SIG-M5 treated with dmso at 0.1 percent for 504 hours (cell line): ENCODE data around the gene TMED4.
"Not testable (repeated sequence)": the region's sequence is repeated elsewhere in the genome, so short reads cannot be mapped to it uniquely, and the experiment has no call there.

Experiments
- DNase-seq: peaks from one replicate; lab custom pipeline; 2025; ENCODE audit not compliant: unreplicated experiment; lab: John Stamatoyannopoulos, UW

Gene TMED4

GRCh38 chr7:44607141-44608068, 25.4 kb upstream of the TMED4 start:
- no peak for DNase-seq

- DNase-seq = peak; percentile 94
Observed at GRCh38 chr7:44606341-44607140, 24.5 kb upstream of the TMED4 start, which contains the start of gene OGDH. OGDH (plus strand) TSS chr7:44606627; CDS start chr7:44624344, 17,717 bp downstream.

- DNase-seq = no peak
Observed at GRCh38 chr7:44604941-44605340, 22.9 kb upstream of the TMED4 start.

- no peak for DNase-seq
Observed at GRCh38 chr7:44603193-44603592, 21.2 kb upstream of the TMED4 start.

- DNase-seq = no peak
Observed at GRCh38 chr7:44602576-44602910, 20.5 kb upstream of the TMED4 start.

GRCh38 chr7:44599222-44599621, 17.2 kb upstream of the TMED4 start:
- DNase-seq = no peak

GRCh38 chr7:44597181-44597580, 15.2 kb upstream of the TMED4 start:
- not testable (repeated sequence) for DNase-seq

GRCh38 chr7:44595934-44596635, 14.1 kb upstream of the TMED4 start:
- DNase-seq = no peak

GRCh38 chr7:44590910-44591309, 8.9 kb upstream of the TMED4 start:
- no peak for DNase-seq

- peak; percentile 71 for DNase-seq
Observed at GRCh38 chr7:44587843-44588711, 6.0 kb upstream of the TMED4 start.

- DNase-seq = no peak
Observed at GRCh38 chr7:44583146-44583865, 1.3 kb upstream of the TMED4 start.

GRCh38 chr7:44580945-44581878, 819 bp downstream of the TMED4 start:
- peak; percentile 23 for DNase-seq

- DNase-seq = no peak
Observed at GRCh38 chr7:44576228-44576627, 5.8 kb downstream of the TMED4 start.

- no peak for DNase-seq
Observed at GRCh38 chr7:44575054-44575453, 7.0 kb downstream of the TMED4 start.

GRCh38 chr7:44574287-44574872, 7.7 kb downstream of the TMED4 start:
- peak; percentile 57 for DNase-seq

GRCh38 chr7:44573464-44574286, 8.4 kb downstream of the TMED4 start, which contains the start of gene DDX56:
DDX56 (minus strand) TSS chr7:44573908; CDS start chr7:44573895, 13 bp downstream.
- peak; percentile 96 for DNase-seq

- no peak for DNase-seq
Observed at GRCh38 chr7:44572771-44573170, 9.3 kb downstream of the TMED4 start.
